HG02759 (cell line): Measurements from ENCODE around the gene ZFYVE28.
A peak's percentile ranks its signal among the peaks of the same experiment; 100 is the strongest.

ENCODE experiments used
- ATAC-seq: cut with Tn5 transposase; IDR thresholded peaks from one replicate; pipeline ENCODE4 v1.9.1; 2021; ENCODE audit warnings: mild to moderate bottlenecking, moderate library complexity; ENCODE audit not compliant: unreplicated experiment

ZFYVE28 gene

GRCh38 chr4:2252530-2253091, 165.8 kb downstream of the ZFYVE28 start:
- ATAC-seq = no peak

GRCh38 chr4:2251795-2252529, 166.5 kb downstream of the ZFYVE28 start:
- ATAC-seq = no peak

GRCh38 chr4:2251073-2251794, 167.2 kb downstream of the ZFYVE28 start:
- ATAC-seq = no peak

- ATAC-seq = no peak
These were observed 167.9 kb downstream of the ZFYVE28 start for GRCh38 chr4:2250357-2251072.

GRCh38 chr4:2249526-2250356, 168.7 kb downstream of the ZFYVE28 start:
- ATAC-seq = no peak

- no peak for ATAC-seq
These were observed 169.6 kb downstream of the ZFYVE28 start for GRCh38 chr4:2248821-2249261.

GRCh38 chr4:2248044-2248780, 170.2 kb downstream of the ZFYVE28 start:
- ATAC-seq = no peak

GRCh38 chr4:2247128-2248043, 171.1 kb downstream of the ZFYVE28 start:
- ATAC-seq = no peak

- no peak for ATAC-seq
These were observed 171.9 kb downstream of the ZFYVE28 start for GRCh38 chr4:2246384-2247127.

- no peak for ATAC-seq
These were observed 172.6 kb downstream of the ZFYVE28 start for GRCh38 chr4:2245787-2246275.

- ATAC-seq = no peak
These were observed 173.2 kb downstream of the ZFYVE28 start for GRCh38 chr4:2245057-2245786.

- ATAC-seq = no peak
These were observed 174.6 kb downstream of the ZFYVE28 start for GRCh38 chr4:2243681-2244380.

- peak; percentile 86 for ATAC-seq
These were observed 176.8 kb downstream of the ZFYVE28 start, which contains the start of the genes HAUS3 and POLN for GRCh38 chr4:2241410-2242353. TSS of gene HAUS3 (minus strand) at chr4:2242121. CDS start at chr4:2240946, 1,175 bp downstream. TSS of gene POLN (minus strand) at chr4:2242121. CDS start at chr4:2229231, 12,890 bp downstream.

GRCh38 chr4:2241003-2241402, 177.4 kb downstream of the ZFYVE28 start:
- ATAC-seq = no peak

GRCh38 chr4:2236944-2237666, 181.3 kb downstream of the ZFYVE28 start:
- ATAC-seq = no peak
